HG03060 (cell line): ENCODE results near the gene TRMT10A.

Source experiments
- ATAC-seq: cut with Tn5 transposase; IDR thresholded peaks from one replicate; pipeline ENCODE4 v1.9.1; 2021; ENCODE audit warnings: low read depth, moderate number of reproducible peaks; ENCODE audit not compliant: unreplicated experiment

TRMT10A gene, protein sequence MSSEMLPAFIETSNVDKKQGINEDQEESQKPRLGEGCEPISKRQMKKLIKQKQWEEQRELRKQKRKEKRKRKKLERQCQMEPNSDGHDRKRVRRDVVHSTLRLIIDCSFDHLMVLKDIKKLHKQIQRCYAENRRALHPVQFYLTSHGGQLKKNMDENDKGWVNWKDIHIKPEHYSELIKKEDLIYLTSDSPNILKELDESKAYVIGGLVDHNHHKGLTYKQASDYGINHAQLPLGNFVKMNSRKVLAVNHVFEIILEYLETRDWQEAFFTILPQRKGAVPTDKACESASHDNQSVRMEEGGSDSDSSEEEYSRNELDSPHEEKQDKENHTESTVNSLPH

GRCh38 chr4:99563310-99564186 lies at the start of gene TRMT10A:
TRMT10A (minus strand) TSS chr4:99564039; CDS start chr4:99559338, 4,701 bp downstream.
- peak; percentile 92 for ATAC-seq

DNA sequence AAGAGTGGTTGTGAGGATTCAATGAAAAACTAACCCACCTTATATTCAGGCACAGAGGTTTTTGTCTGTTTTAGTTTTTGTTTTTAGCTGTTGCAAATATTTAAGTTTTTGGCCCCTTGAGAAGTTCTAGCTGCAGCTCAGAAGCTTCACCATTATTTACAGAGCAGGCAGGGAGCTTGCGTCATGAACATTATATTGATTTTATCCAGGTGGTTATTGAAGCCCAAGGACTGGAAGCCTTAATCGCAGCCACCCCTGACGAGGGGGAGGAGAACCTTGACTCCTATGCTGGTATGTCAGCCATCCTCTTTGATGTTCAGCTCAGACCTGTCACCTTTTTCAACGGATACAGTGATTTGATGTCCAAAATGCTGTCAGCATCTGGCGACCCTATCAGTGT lies 48.9 kb upstream of the TRMT10A start:
- ATAC-seq: no peak

GRCh38 chr4:99612281-99612680 lies 48.4 kb upstream of the TRMT10A start:
- ATAC-seq: no peak

DNA sequence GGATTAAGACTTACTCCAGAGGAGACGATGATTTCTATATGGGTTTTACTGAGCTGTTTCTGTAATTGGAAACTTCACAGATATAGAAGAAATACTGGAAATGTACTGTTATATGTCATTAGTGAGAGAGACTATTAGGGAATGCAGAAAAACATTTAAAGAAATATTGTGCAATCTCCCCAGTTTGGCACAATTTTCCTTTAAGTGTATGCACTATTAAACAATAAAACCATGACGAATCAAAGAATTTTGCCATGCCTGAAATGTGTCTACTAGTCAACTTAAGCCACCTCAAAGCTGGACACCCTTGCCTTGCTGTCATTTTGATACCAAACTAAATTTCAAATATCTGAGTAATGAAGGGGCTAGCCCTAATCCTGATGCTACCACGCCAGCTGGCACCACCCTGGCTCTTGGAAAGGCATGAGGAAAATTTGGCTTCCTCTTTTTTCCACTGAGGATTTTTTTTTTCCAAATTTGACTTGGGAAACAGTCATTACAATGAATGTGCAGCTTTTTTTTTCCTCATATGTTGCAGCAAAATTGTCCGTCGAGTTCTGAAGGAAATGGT lies 46.9 kb upstream of the TRMT10A start:
- ATAC-seq: no peak

DNA sequence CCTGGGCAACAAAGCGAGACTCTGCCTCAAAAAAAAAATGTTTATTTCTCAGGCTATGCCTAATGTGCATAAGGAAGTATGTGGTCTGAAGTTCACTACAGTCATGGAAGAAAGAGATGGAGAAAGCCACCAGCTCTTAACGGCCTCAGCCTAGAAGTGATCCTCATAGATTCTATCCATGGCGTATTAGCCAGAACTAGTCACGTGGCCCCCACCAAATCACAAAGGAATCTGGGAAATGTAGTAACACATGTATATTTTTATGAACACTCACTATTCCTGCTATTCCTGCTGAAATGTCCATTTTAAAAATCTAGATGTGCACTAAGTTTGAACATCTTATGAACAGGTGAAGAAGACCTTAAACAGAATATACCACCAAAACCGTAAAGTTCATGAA lies 44.6 kb upstream of the TRMT10A start:
- no peak for ATAC-seq

DNA sequence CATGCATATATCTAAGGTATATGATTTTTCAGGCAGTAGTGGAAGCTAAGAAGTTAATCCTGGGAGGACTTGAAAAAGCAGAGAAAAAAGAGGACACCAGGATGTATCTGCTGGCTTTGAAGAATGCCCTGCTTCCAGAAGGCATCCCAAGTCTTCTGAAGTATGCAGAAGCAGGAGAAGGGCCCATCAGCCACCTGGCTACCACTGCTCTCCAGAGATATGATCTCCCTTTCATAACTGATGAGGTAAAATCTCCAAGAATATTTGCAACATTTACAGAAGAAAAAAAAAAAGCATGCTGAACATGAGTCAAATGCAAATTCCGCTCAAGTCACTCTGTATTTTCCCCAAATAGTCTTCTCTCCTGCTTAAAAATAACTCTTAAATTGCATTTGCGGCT lies 42.9 kb upstream of the TRMT10A start:
- ATAC-seq: no peak

GRCh38 chr4:99594818-99595217 lies 31.0 kb upstream of the TRMT10A start:
- no peak for ATAC-seq

DNA sequence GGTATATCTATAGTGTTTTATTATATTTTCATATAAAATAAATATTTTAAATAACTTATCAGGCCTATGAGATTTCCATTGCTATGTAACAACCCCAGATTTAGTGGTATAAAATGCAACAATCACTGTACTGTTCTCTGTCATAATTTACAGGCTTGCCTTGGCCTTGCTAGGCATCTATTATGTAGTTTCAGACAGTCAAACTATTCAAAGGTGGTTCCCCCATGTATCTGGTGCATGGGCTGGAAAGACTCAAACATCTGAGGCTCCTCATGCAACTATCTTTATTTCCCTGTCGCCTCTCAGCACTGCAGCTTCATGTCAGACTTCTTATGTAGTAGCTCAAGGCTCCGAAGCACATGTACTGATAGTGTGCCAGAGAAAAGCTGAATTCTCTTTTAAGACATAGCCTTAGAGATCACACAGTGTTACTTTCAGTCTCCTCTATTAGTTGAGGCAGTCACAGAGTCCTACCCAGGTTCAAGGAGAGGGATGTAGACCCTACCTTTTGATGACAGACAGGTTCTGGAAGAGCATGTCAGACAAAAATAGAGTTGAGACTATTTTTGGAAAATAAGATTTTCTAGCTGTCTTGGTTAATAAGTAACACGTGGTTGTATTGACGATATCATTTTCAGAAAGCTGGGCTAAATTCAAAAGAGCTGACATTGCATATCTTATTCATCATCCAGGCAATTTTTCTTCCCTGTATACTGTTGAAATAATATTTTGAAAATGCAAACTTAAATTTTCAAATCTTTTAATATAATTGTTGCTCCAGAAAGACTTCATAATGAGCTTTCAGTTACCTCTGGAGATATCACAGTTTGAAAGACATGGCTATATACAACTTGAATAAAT lies 30.2 kb upstream of the TRMT10A start:
- ATAC-seq: no peak

DNA sequence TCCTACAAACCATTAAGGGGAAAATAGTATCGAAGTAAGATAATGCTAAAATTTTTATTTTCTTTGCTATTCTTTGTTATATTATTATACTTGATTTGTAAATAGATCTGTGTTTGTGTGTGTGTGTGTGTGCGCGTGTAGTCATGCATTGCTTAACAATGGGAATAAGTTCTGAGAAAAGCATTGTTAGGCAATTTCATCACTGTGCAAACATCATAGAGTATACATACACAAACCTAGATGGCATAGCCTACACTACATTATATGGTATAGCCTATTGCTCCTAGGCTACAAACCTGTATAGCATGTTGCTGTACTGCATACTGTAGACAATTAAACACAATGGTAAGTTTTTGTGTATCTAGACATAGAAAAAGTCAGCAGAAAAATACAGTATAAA lies 27.9 kb upstream of the TRMT10A start:
- ATAC-seq: no peak

DNA sequence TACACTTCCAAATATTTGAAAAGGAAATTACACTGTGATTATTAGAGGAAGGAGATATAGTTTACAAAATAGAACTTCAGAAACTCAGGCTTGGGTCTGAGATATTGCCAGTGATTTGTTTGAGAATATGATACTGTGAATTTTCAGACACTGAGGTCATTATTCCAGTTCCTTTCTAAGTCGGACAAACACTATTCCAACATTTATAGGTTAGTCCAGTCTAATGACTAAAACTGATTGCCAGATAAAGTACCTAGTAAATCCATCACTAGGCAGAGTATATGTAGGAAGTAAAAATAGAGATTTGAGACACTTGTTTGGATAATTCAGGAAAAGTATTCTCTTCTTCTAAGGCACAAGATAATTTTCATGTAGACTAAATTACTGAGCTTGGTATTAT lies 24.0 kb upstream of the TRMT10A start:
- no peak for ATAC-seq

DNA sequence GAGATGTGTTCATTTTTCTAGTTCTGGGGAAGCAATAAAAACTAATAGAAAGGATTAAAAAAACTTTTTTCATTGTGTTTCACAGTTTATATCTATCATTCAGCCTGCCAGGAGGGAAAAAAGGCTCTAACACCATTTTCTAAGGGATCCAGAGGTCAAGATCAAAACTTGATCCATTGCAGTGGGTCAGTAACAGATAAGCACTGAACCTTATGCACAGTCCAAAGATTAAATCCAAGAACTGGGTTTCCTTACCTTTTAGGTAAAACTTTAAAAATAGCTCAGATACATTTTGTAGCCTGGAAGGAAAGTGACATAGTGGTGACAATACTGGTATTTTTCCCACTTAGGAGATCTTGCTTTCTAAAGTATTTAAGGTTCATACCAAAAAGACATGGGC lies 23.5 kb upstream of the TRMT10A start:
- ATAC-seq: no peak

- ATAC-seq: no peak
These were observed 23.0 kb upstream of the TRMT10A start for GRCh38 chr4:99586797-99587196.

DNA sequence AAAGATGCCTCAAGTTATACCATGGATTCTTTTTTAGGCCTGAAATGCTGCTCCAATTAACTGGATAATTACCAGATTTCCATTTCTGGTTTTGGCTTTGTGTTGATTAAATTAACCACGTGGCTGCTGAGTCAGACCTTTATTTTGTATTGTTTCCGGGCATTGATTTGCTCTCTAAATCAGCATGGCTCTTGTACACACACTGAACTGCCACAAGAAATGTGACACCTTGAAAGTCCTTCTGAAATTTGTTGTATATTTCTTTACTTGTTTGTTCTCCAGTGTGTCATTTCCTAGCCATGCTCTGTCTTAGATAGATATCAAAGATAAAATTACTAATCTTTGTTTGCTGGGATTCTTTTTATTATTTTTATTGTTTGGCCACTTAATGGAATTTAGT lies 22.5 kb upstream of the TRMT10A start:
- ATAC-seq: no peak

DNA sequence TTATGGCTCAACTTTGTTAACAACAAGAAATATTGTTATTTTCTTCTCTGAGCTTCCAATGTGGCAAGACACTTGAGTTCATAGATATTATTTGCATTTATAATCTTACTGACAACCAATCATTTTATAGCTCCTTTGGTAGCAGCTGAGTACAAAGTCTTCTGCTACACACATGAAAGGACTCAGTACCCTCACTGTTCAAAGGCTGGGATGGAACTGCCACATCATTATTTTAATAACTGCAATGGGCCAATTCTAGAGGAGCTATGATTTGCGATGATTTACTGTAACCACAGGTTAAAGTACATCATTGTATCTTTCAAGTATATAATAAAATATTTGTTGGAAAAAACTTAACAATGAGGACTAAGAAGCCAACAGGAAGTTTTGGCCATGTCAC lies 21.7 kb upstream of the TRMT10A start:
- ATAC-seq: no peak

GRCh38 chr4:99578714-99579113 lies 14.9 kb upstream of the TRMT10A start:
- no peak for ATAC-seq

- peak; percentile 72 for ATAC-seq
These were observed 10.9 kb upstream of the TRMT10A start, which contains the start of gene MTTP for GRCh38 chr4:99574530-99575324. MTTP (plus strand) TSS chr4:99574824; CDS start chr4:99574910, 86 bp downstream.

- ATAC-seq: no peak
These were observed 10.0 kb upstream of the TRMT10A start for GRCh38 chr4:99573735-99574368.

GRCh38 chr4:99572527-99573240 lies 8.8 kb upstream of the TRMT10A start:
- no peak for ATAC-seq

DNA sequence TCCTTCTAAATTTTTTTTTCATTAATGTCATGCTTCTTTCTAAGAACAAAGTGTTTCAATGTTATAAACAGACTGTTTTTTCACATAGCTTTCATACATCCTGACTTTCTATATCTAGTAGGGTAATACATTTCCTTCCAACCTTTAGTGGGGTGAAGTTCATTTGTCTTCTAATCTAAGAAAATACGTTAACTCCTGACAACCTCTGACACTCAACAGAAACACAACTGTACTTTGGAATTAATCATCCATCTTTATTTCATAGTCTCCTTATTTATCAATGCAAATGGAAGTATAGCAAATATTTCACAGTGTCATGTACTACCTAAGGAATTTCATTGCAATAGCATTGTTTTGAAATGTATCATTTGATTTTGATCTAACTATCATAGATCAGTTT lies 8.0 kb upstream of the TRMT10A start:
- ATAC-seq: no peak
